ENCODE data around the gene TMEM209. TPM values are rescaled to one million over a fixed set of nuclear protein-coding genes. Genes with fewer than 3 reads are reported as not detected.

The TMEM209 gene
- total RNA-seq, 4 donors from 2014 or later, result 3.5 to 11.3 (median 8.8) TPM

DNA sequence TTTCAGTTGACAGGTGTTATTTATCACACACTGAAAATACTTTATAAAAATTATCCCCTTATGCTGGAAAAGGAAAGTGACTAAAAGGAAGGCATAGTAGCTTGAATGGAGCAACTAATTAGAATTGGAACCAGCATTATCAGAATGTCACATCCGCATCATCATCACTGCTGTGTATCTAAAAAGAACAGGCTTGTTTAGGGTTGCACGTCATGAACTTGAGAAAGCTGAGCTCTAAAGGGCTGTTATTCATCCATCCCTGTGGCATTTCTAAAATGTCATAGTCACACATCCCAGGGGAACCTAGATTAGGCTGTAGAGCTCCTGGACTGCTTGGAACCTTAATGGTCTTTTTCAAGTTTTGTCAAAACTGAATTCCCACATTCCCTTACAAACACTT lies 80.5 kb downstream of the TMEM209 start:
- no peak overlapping the region for H3K4me3 ChIP-seq
- 91 to 95% methylated on average over 2 of the region's 2 CpGs for WGBS, 2 donors

DNA sequence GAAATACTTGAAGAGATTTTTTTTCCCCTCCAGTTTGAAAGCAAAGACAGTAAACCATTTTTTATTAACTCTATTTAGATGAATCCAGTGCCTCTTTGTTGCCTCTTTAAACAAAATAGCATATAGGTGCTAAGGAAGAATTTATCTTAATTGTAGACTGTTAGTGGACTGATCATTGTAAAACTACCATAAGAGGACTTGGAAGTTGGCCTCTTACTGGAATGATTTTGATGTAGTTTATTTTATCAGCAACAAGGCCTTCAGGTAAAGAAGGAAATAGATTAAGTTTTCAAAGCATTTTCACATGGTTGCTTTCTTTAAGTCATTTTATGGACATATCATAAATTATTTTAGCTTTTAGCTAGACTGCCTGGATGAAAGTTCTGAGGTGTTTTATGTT lies 81.7 kb downstream of the TMEM209 start:
- TF ChIP-seq, protein P1, sequence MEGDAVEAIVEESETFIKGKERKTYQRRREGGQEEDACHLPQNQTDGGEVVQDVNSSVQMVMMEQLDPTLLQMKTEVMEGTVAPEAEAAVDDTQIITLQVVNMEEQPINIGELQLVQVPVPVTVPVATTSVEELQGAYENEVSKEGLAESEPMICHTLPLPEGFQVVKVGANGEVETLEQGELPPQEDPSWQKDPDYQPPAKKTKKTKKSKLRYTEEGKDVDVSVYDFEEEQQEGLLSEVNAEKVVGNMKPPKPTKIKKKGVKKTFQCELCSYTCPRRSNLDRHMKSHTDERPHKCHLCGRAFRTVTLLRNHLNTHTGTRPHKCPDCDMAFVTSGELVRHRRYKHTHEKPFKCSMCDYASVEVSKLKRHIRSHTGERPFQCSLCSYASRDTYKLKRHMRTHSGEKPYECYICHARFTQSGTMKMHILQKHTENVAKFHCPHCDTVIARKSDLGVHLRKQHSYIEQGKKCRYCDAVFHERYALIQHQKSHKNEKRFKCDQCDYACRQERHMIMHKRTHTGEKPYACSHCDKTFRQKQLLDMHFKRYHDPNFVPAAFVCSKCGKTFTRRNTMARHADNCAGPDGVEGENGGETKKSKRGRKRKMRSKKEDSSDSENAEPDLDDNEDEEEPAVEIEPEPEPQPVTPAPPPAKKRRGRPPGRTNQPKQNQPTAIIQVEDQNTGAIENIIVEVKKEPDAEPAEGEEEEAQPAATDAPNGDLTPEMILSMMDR (IDR thresholded peaks at IDR 0.05), result no peak
- TF ChIP-seq POLR2A (IDR thresholded peaks at IDR 0.05), result no peak
- Histone ChIP-seq H3K36me3 (peaks cover 3 to 90% (median 26%) of the 10 kb centered on the region in 3 donors), H3K4me3 (no peak overlapping the region), H3K4me1 (peaks cover 0 to 5% (median 0%) of the 10 kb centered on the region in 3 donors), H3K27ac (no peak overlapping the region), H3K27me3 (no peaks in the 10 kb centered on the region), H3K9me3 (no peaks in the 10 kb centered on the region)
- DNase-seq, result no peak
- intact Hi-C loops (cut with DNase I), result no loop called here

More for the DNA sequence above, 80.5 kb downstream of the TMEM209 start:
- Histone ChIP-seq H3K27ac (no peak overlapping the region), H3K27me3 (no peaks in the 10 kb centered on the region), H3K9me3 (no peaks in the 10 kb centered on the region), H3K36me3 (peaks cover 3 to 98% (median 26%) of the 10 kb centered on the region in 3 donors), H3K4me1 (peaks cover 0 to 5% (median 0%) of the 10 kb centered on the region in 3 donors)
- intact Hi-C loops (cut with DNase I), result no loop called here
- TF ChIP-seq, protein P1 (IDR thresholded peaks at IDR 0.05), result no peak
- no peak for TF ChIP-seq POLR2A (IDR thresholded peaks at IDR 0.05)
- DNase-seq, result no peak

DNA sequence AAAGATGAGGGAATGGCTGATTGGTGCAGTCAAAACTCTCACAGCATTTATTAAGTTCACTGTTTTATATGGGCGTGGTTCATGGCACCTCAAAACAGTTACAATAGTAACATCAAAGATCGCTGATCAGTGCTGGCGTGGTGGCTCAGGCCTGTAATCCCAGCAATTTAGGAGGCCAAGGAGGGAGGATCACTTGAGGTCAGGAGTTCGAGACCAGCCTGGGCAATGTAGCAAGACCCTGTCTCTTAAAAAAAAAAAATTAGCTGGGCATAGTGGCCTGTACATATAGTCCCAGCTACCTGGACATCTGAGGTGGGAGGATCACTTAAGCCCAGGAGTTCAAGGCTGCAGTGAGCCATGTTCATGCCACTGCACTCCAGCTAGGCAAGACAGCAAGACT lies 86.4 kb downstream of the TMEM209 start:
- peaks cover 0 to 15% (median 0%) of the 10 kb centered on the region in 3 donors for H3K4me1 ChIP-seq
- no peaks in the 10 kb centered on the region for H3K9me3 ChIP-seq
- TF ChIP-seq, protein P1 (IDR thresholded peaks at IDR 0.05), result no peak
- no peak for TF ChIP-seq POLR2A (IDR thresholded peaks at IDR 0.05)
- H3K27ac ChIP-seq, result no peak overlapping the region
- intact Hi-C loops (cut with DNase I), result no loop called here
- no peaks in the 10 kb centered on the region for H3K27me3 ChIP-seq
- DNase-seq, result no peak
- H3K36me3 ChIP-seq, result peaks cover 3 to 43% (median 8%) of the 10 kb centered on the region in 3 donors
- H3K4me3 ChIP-seq, result no peak overlapping the region
- 96 to 100% methylated on average over 4 of the region's 4 CpGs for WGBS, 2 donors

DNA sequence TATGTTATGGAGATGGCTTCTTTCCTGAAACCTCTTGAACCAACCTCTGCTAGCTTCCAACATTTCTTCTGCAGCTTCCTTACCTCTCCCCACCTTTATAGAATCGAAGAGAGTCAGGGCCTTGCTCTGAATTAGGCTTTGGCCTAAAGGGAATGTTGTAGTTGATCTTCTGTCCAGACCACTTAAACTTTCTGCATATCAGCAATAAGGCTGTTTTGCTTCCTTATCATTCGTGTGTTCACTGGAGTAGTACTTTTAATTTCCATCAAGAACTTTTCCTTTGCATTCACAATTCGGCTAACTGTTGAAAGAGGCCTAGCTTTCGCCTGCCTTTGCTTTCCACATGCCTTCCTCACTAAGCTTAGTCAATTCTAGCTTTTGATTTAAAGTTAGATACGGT lies 86.9 kb downstream of the TMEM209 start:
- peaks cover 3 to 38% (median 6%) of the 10 kb centered on the region in 3 donors for H3K36me3 ChIP-seq
- no peak overlapping the region for H3K27ac ChIP-seq
- H3K9me3 ChIP-seq, result no peaks in the 10 kb centered on the region
- 77 to 82% methylated on average over 5 of the region's 5 CpGs for WGBS, 2 donors
- intact Hi-C loops (cut with DNase I), result no loop called here
- no peaks in the 10 kb centered on the region for H3K27me3 ChIP-seq
- no peak overlapping the region for H3K4me3 ChIP-seq
- no peak for TF ChIP-seq POLR2A (IDR thresholded peaks at IDR 0.05)
- TF ChIP-seq, protein P1 (IDR thresholded peaks at IDR 0.05), result no peak
- H3K4me1 ChIP-seq, result peaks cover 0 to 20% (median 0%) of the 10 kb centered on the region in 3 donors
- no peak for DNase-seq

DNA sequence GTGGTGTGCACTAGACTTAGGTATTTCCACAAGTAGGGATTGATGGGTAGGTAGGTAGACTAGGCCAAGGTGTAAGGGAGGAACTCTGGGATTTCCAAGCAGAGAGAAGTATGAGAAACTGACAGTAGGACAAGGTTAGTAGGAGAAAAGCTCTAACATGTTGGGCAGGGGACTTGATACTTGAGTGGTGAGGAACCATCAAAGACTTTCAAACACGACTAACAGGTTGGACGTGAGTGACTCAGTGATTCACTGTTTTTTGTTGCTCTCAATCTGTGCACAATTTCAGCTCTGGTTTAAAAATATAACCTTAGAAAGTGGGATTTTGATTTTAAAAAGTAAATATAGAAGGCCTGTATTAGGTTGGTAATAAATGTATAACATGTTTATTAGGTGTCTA lies 90.4 kb downstream of the TMEM209 start:
- Histone ChIP-seq H3K27me3 (no peaks in the 10 kb centered on the region), H3K4me3 (no peak overlapping the region), H3K27ac (peak overlapping the region in 2 of 4 donors; percentile 47 to 52), H3K36me3 (peaks cover 0 to 3% (median 0%) of the 10 kb centered on the region in 3 donors), H3K4me1 (peaks cover 0 to 22% (median 0%) of the 10 kb centered on the region in 3 donors), H3K9me3 (no peaks in the 10 kb centered on the region)
- 43 to 47% methylated on average over 2 of the region's 2 CpGs for WGBS, 2 donors
- intact Hi-C loops (cut with DNase I), result no loop called here
- no peak for DNase-seq
- no peak for TF ChIP-seq POLR2A (IDR thresholded peaks at IDR 0.05)
- TF ChIP-seq, protein P1 (IDR thresholded peaks at IDR 0.05), result no peak

Other genes starting within 250 kb of the TMEM209 start
- gene ZC3HC1, start 154.0 kb downstream of the TMEM209 start, total RNA-seq, result 1 to 10 TPM; 5.6 to 9.3 (median 8.9) TPM
- gene KLHDC10, start 134.9 kb downstream of the TMEM209 start, total RNA-seq, result 10 to 100 TPM; 11.9 to 17.5 (median 15.7) TPM
- not detected for gene SSMEM1, start 2.5 kb upstream of the TMEM209 start, total RNA-seq
- gene CPA2, start 61.5 kb upstream of the TMEM209 start, total RNA-seq, result not detected
- gene CPA4, start 87.8 kb upstream of the TMEM209 start, total RNA-seq, result 10 to 100 TPM in 2 of 4 donors, 1 to 10 TPM in 2; 5.3 to 12.3 (median 9.6) TPM
- not detected for gene CPA5, start 139.4 kb upstream of the TMEM209 start, total RNA-seq
- not detected for gene CPA1, start 175.1 kb upstream of the TMEM209 start, total RNA-seq
- 1 to 10 TPM; 1.9 to 6.8 (median 3.2) TPM for gene CEP41, start 235.6 kb upstream of the TMEM209 start, total RNA-seq

Data from esophagus squamous epithelium (tissue), 5 donors.